Spleen (tissue), 7 donors: ENCODE measurements around the gene WNT16.

Experiments used
- POLR2A ChIP-seq, 3 donors: fragments of 450-650 bp; IDR thresholded peaks; one replicate each; pipeline ENCODE4 v1.5.1; 2017; ENCODE audit warnings: antibody characterized with exemption in 3 of 3, mild to moderate bottlenecking in 1 of 3
- POLR2AphosphoS5 ChIP-seq, 3 donors: sonication (generic); formaldehyde crosslinking; IDR thresholded peaks; one replicate each; pipeline ENCODE4 v1.5.1; 2017; ENCODE audit warnings: antibody characterized with exemption in 3 of 3
- TF ChIP-seq, protein P1 (sequence below), 11 experiments: fragments of 200-600 bp in 7 of 11; fragments of 450-650 bp in 4 of 11; sonication (generic) in 4 of 11; IDR thresholded peaks in 8 of 11; conservative IDR thresholded peaks in 3 of 11; 1 replicate in 7 of 11; 2 replicates in 4 of 11; pipeline versions ENCODE4 v1.4.0 to v1.8.0; 2016 to 2021; ENCODE audit warnings: antibody characterized with exemption in 11 of 11, inconsistent platforms in 4 of 11, mild to moderate bottlenecking in 1 of 11
- donor health status: DM: no; HTN: no; CAD: no; lungs with moderate emphysema.
- donor health status: DM: no; HTN: no; CAD: no.
- donor health status: DM: no; HTN: no; CAD: no.

DNA sequence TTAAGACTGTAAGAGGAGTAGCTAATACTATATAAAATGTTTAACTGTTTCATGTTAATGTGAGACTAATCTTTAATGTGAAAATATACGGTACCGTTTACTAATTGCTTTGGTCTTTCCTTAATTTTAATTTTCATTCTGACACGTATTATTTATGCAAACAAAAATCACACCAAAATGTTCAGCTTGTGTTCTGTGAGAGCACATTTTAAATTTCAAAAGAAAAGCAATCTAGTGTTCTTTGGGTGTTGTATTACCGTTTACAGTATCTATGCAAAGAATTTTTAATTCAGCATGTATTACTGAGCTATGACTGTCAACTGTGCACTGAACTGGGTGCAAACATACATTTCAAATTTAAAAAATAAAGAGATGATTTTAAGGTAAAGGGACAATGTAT, 2.2 kb downstream of the WNT16 start:
- TF ChIP-seq, protein P1, sequence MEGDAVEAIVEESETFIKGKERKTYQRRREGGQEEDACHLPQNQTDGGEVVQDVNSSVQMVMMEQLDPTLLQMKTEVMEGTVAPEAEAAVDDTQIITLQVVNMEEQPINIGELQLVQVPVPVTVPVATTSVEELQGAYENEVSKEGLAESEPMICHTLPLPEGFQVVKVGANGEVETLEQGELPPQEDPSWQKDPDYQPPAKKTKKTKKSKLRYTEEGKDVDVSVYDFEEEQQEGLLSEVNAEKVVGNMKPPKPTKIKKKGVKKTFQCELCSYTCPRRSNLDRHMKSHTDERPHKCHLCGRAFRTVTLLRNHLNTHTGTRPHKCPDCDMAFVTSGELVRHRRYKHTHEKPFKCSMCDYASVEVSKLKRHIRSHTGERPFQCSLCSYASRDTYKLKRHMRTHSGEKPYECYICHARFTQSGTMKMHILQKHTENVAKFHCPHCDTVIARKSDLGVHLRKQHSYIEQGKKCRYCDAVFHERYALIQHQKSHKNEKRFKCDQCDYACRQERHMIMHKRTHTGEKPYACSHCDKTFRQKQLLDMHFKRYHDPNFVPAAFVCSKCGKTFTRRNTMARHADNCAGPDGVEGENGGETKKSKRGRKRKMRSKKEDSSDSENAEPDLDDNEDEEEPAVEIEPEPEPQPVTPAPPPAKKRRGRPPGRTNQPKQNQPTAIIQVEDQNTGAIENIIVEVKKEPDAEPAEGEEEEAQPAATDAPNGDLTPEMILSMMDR (IDR thresholded peaks at IDR 0.05 in 8 of 11, conservative IDR thresholded peaks at IDR 0.05 in 3 of 11), result no peak
- TF ChIP-seq POLR2AphosphoS5 (IDR thresholded peaks at IDR 0.05) (no peak), POLR2A (IDR thresholded peaks at IDR 0.05) (no peak)
